Measurements from ENCODE around the gene CLSTN2.

The CLSTN2 gene

GRCh38 chr3:139985576-139985975, 50.6 kb downstream of the CLSTN2 start:
- Histone ChIP-seq H3K27ac (ENCODE audit: low read depth, low read length) (no peak overlapping the region), H3K4me3 (ENCODE audit: low read length) (no peak overlapping the region), H3K4me1 (ENCODE audit: control insufficient read depth, insufficient read depth, low read length) (no peaks in the 10 kb centered on the region), H3K27me3 (ENCODE audit: control insufficient read depth, insufficient read depth, low read length) (no peaks in the 10 kb centered on the region), H3K9ac (ENCODE audit: low read length) (no peak overlapping the region), H3K36me3 (ENCODE audit: control insufficient read depth, insufficient read depth, low read length) (no peaks in the 10 kb centered on the region)

GRCh38 chr3:139987908-139988307, 52.9 kb downstream of the CLSTN2 start:
- Histone ChIP-seq H3K27me3 (ENCODE audit: control insufficient read depth, insufficient read depth, low read length) (no peaks in the 10 kb centered on the region), H3K27ac (ENCODE audit: low read depth, low read length) (no peak overlapping the region), H3K4me1 (ENCODE audit: control insufficient read depth, insufficient read depth, low read length) (no peaks in the 10 kb centered on the region), H3K9ac (ENCODE audit: low read length) (no peak overlapping the region), H3K4me3 (ENCODE audit: low read length) (no peak overlapping the region), H3K36me3 (ENCODE audit: control insufficient read depth, insufficient read depth, low read length) (no peaks in the 10 kb centered on the region)

- no peaks in the 10 kb centered on the region for H3K4me1 ChIP-seq (ENCODE audit: control insufficient read depth, insufficient read depth, low read length)
- no peaks in the 10 kb centered on the region for H3K36me3 ChIP-seq (ENCODE audit: control insufficient read depth, insufficient read depth, low read length)
- no peak overlapping the region for H3K9ac ChIP-seq (ENCODE audit: low read length)
- H3K4me3 ChIP-seq (ENCODE audit: low read length) = no peak overlapping the region
- no peaks in the 10 kb centered on the region for H3K27me3 ChIP-seq (ENCODE audit: control insufficient read depth, insufficient read depth, low read length)
- H3K27ac ChIP-seq (ENCODE audit: low read depth, low read length) = no peak overlapping the region
These were observed 53.6 kb downstream of the CLSTN2 start for GRCh38 chr3:139988472-139989156.

GRCh38 chr3:139994891-139995290, 59.9 kb downstream of the CLSTN2 start:
- Histone ChIP-seq H3K4me1 (ENCODE audit: control insufficient read depth, insufficient read depth, low read length) (no peaks in the 10 kb centered on the region), H3K27me3 (ENCODE audit: control insufficient read depth, insufficient read depth, low read length) (no peaks in the 10 kb centered on the region), H3K36me3 (ENCODE audit: control insufficient read depth, insufficient read depth, low read length) (no peaks in the 10 kb centered on the region), H3K4me3 (ENCODE audit: low read length) (no peak overlapping the region), H3K9ac (ENCODE audit: low read length) (no peak overlapping the region), H3K27ac (ENCODE audit: low read depth, low read length) (no peak overlapping the region)

- H3K27ac ChIP-seq (ENCODE audit: low read depth, low read length) = no peak overlapping the region
- no peak overlapping the region for H3K9ac ChIP-seq (ENCODE audit: low read length)
- no peak overlapping the region for H3K4me3 ChIP-seq (ENCODE audit: low read length)
- no peaks in the 10 kb centered on the region for H3K36me3 ChIP-seq (ENCODE audit: control insufficient read depth, insufficient read depth, low read length)
- H3K27me3 ChIP-seq (ENCODE audit: control insufficient read depth, insufficient read depth, low read length) = no peaks in the 10 kb centered on the region
- no peaks in the 10 kb centered on the region for H3K4me1 ChIP-seq (ENCODE audit: control insufficient read depth, insufficient read depth, low read length)
These were observed 69.3 kb downstream of the CLSTN2 start for GRCh38 chr3:140004271-140004670.

- Histone ChIP-seq H3K36me3 (ENCODE audit: control insufficient read depth, insufficient read depth, low read length) (no peaks in the 10 kb centered on the region), H3K27me3 (ENCODE audit: control insufficient read depth, insufficient read depth, low read length) (no peaks in the 10 kb centered on the region), H3K27ac (ENCODE audit: low read depth, low read length) (no peak overlapping the region), H3K4me3 (ENCODE audit: low read length) (no peak overlapping the region), H3K4me1 (ENCODE audit: control insufficient read depth, insufficient read depth, low read length) (no peaks in the 10 kb centered on the region), H3K9ac (ENCODE audit: low read length) (no peak overlapping the region)
These were observed 71.3 kb downstream of the CLSTN2 start for GRCh38 chr3:140006331-140006730.

GRCh38 chr3:140007081-140007480, 72.1 kb downstream of the CLSTN2 start:
- Histone ChIP-seq H3K36me3 (ENCODE audit: control insufficient read depth, insufficient read depth, low read length) (no peaks in the 10 kb centered on the region), H3K27me3 (ENCODE audit: control insufficient read depth, insufficient read depth, low read length) (no peaks in the 10 kb centered on the region), H3K4me1 (ENCODE audit: control insufficient read depth, insufficient read depth, low read length) (no peaks in the 10 kb centered on the region), H3K9ac (ENCODE audit: low read length) (no peak overlapping the region), H3K4me3 (ENCODE audit: low read length) (no peak overlapping the region), H3K27ac (ENCODE audit: low read depth, low read length) (no peak overlapping the region)

GRCh38 chr3:140007911-140008869, 73.2 kb downstream of the CLSTN2 start:
- H3K9ac ChIP-seq (ENCODE audit: low read length) = no peak overlapping the region
- H3K27me3 ChIP-seq (ENCODE audit: control insufficient read depth, insufficient read depth, low read length) = no peaks in the 10 kb centered on the region
- no peaks in the 10 kb centered on the region for H3K36me3 ChIP-seq (ENCODE audit: control insufficient read depth, insufficient read depth, low read length)
- H3K27ac ChIP-seq (ENCODE audit: low read depth, low read length) = no peak overlapping the region
- no peak overlapping the region for H3K4me3 ChIP-seq (ENCODE audit: low read length)
- no peaks in the 10 kb centered on the region for H3K4me1 ChIP-seq (ENCODE audit: control insufficient read depth, insufficient read depth, low read length)

- no peaks in the 10 kb centered on the region for H3K36me3 ChIP-seq (ENCODE audit: control insufficient read depth, insufficient read depth, low read length)
- H3K4me1 ChIP-seq (ENCODE audit: control insufficient read depth, insufficient read depth, low read length) = no peaks in the 10 kb centered on the region
- no peak overlapping the region for H3K4me3 ChIP-seq (ENCODE audit: low read length)
- H3K27me3 ChIP-seq (ENCODE audit: control insufficient read depth, insufficient read depth, low read length) = no peaks in the 10 kb centered on the region
- H3K27ac ChIP-seq (ENCODE audit: low read depth, low read length) = no peak overlapping the region
- no peak overlapping the region for H3K9ac ChIP-seq (ENCODE audit: low read length)
These were observed 75.4 kb downstream of the CLSTN2 start for GRCh38 chr3:140010391-140010790.

GRCh38 chr3:140011086-140011485, 76.1 kb downstream of the CLSTN2 start:
- Histone ChIP-seq H3K4me1 (ENCODE audit: control insufficient read depth, insufficient read depth, low read length) (no peaks in the 10 kb centered on the region), H3K27me3 (ENCODE audit: control insufficient read depth, insufficient read depth, low read length) (no peaks in the 10 kb centered on the region), H3K4me3 (ENCODE audit: low read length) (no peak overlapping the region), H3K36me3 (ENCODE audit: control insufficient read depth, insufficient read depth, low read length) (no peaks in the 10 kb centered on the region), H3K9ac (ENCODE audit: low read length) (no peak overlapping the region), H3K27ac (ENCODE audit: low read depth, low read length) (no peak overlapping the region)

GRCh38 chr3:140011611-140012277, 76.8 kb downstream of the CLSTN2 start:
- H3K4me3 ChIP-seq (ENCODE audit: low read length) = no peak overlapping the region
- H3K9ac ChIP-seq (ENCODE audit: low read length) = no peak overlapping the region

GRCh38 chr3:140013220-140013619, 78.2 kb downstream of the CLSTN2 start:
- Histone ChIP-seq H3K4me1 (ENCODE audit: control insufficient read depth, insufficient read depth, low read length) (no peaks in the 10 kb centered on the region), H3K9ac (ENCODE audit: low read length) (no peak overlapping the region), H3K27me3 (ENCODE audit: control insufficient read depth, insufficient read depth, low read length) (no peaks in the 10 kb centered on the region), H3K27ac (ENCODE audit: low read depth, low read length) (no peak overlapping the region), H3K36me3 (ENCODE audit: control insufficient read depth, insufficient read depth, low read length) (no peaks in the 10 kb centered on the region), H3K4me3 (ENCODE audit: low read length) (no peak overlapping the region)

More at GRCh38 chr3:140011611-140012277, 76.8 kb downstream of the CLSTN2 start:
- no peaks in the 10 kb centered on the region for H3K27me3 ChIP-seq (ENCODE audit: control insufficient read depth, insufficient read depth, low read length)
- H3K36me3 ChIP-seq (ENCODE audit: control insufficient read depth, insufficient read depth, low read length) = no peaks in the 10 kb centered on the region
- H3K4me1 ChIP-seq (ENCODE audit: control insufficient read depth, insufficient read depth, low read length) = no peaks in the 10 kb centered on the region
- H3K27ac ChIP-seq (ENCODE audit: low read depth, low read length) = no peak overlapping the region

Measured in rectal smooth muscle tissue (tissue), 1 donor.